Sigmoid colon (tissue), 7 donors: ENCODE measurements around the gene S100P. TPM values are rescaled to one million over a fixed set of nuclear protein-coding genes. Genes with fewer than 3 reads are reported as not detected.
A peak's percentile ranks its signal among the peaks of the same experiment; 100 is the strongest.
"Not testable (repeated sequence)": the region's sequence is repeated elsewhere in the genome, so short reads cannot be mapped to it uniquely, and the experiment has no call there.

ENCODE experiments used
- DNase-seq: peaks from one replicate; pipeline ENCODE4 v3.0.0-alpha.2; 2019
- H3K27ac ChIP-seq, 4 donors: fragments of 200-600 bp; sonication (generic); one replicate each; pipeline ENCODE4 v1.5.1; 2016 to 2019; ENCODE audit warnings: mild to moderate bottlenecking in 1 of 4
- H3K27me3 ChIP-seq, 3 donors: fragments of 200-600 bp; sonication (generic); one replicate each; pipeline ENCODE4 v1.5.1; 2019; ENCODE audit warnings: mild to moderate bottlenecking in 1 of 3
- H3K36me3 ChIP-seq, 4 donors: fragments of 200-600 bp; sonication (generic); one replicate each; pipeline ENCODE4 v1.5.1; 2016 to 2019
- H3K4me1 ChIP-seq, 4 donors: fragments of 200-600 bp; sonication (generic); one replicate each; pipeline ENCODE4 v1.5.1; 2017 to 2019
- H3K4me3 ChIP-seq, 4 donors: fragments of 200-600 bp; sonication (generic); one replicate each; pipeline ENCODE4 v1.5.1; 2017 to 2019; ENCODE audit warnings: mild to moderate bottlenecking in 2 of 4, moderate library complexity in 1 of 4
- H3K9me3 ChIP-seq, 4 donors: fragments of 200-600 bp in 3 of 4; sonication (generic) in 3 of 4; one replicate each; pipeline versions ENCODE4 v1.5.1 to v1.6.1; 2013 to 2019
- CTCF ChIP-seq, 4 experiments: fragments of 450-650 bp in 3 of 4; fragments of 200-600 bp in 1 of 4; IDR thresholded peaks; one replicate each; pipeline ENCODE4 v1.5.1; 2016 to 2019; ENCODE audit warnings: antibody characterized with exemption in 4 of 4, mild to moderate bottlenecking in 3 of 4, moderate library complexity in 2 of 4
- EP300 ChIP-seq, 4 donors: sonication (generic); formaldehyde crosslinking; IDR thresholded peaks; one replicate each; pipeline ENCODE4 v1.6.1; 2017; ENCODE audit warnings: antibody characterized with exemption in 4 of 4
- POLR2A ChIP-seq, 2 donors: fragments of 450-650 bp; IDR thresholded peaks; one replicate each; pipeline ENCODE4 v1.6.1; 2016; ENCODE audit warnings: antibody characterized with exemption in 2 of 2, mild to moderate bottlenecking in 2 of 2, moderate library complexity in 2 of 2
- POLR2AphosphoS5 ChIP-seq, 4 donors: sonication (generic); formaldehyde crosslinking; IDR thresholded peaks; one replicate each; pipeline ENCODE4 v1.6.1; 2017; ENCODE audit warnings: antibody characterized with exemption in 4 of 4
- WGBS, 2 donors: extraction: QIAGEN DNeasy Blood & Tissue Kit; methylation state at CpG; one replicate each; pipeline ENCODE4 v1.1.7; 2013; 5-methylcytosine and 5-hydroxymethylcytosine counted together
- intact Hi-C: fragments of 100-400 bp; cut with DNase I; formaldehyde crosslinking; loops from one replicate; pipeline ENCODE4 v1.15.1; 2023
- polyA plus RNA-seq, 3 donors: library from polyadenylated mRNA; stranded (reverse); fragments of 200-250 nt; gene quantifications; one replicate each; pipeline ENCODE4 v1.2.3, GENCODE V29; 2013
- total RNA-seq, 4 donors: library from RNA; depleted of rRNA; stranded (reverse); fragments of >200 nt; gene quantifications; one replicate each; pipeline ENCODE4 v1.1.0, GENCODE V29; 2016
- donor health status: healthy with polysubstance abuse.
- donor health status: Bipolar disorder and iron deficiency.
- donor health status: healthy.

Gene S100P
- total and polyA plus RNA-seq, 7 donors, result 0.41 to 488 (median 253) TPM; not detected in 3

- Histone ChIP-seq H3K4me1 (peaks cover 0 to 32% (median 11%) of the 10 kb centered on the region in 4 donors), H3K9me3 (no peaks in the 10 kb centered on the region), H3K4me3 (no peak overlapping the region), H3K27ac (no peak overlapping the region), H3K36me3 (no peaks in the 10 kb centered on the region), H3K27me3 (no peaks in the 10 kb centered on the region)
- WGBS, 2 donors, result 89 to 92% methylated on average over 21 of the region's 21 CpGs
- intact Hi-C loops, result no loop called here
- TF ChIP-seq POLR2AphosphoS5 (IDR thresholded peaks at IDR 0.05), result no peak
- TF ChIP-seq EP300 (IDR thresholded peaks at IDR 0.05), result no peak
- no peak for TF ChIP-seq POLR2A (IDR thresholded peaks at IDR 0.05)
- no peak for DNase-seq
Observed at GRCh38 chr4:6724421-6725111, 30.9 kb downstream of the S100P start.

- DNase-seq, H3K36me3 ChIP-seq, H3K9me3 ChIP-seq, H3K27me3 ChIP-seq, H3K27ac ChIP-seq, H3K4me3 ChIP-seq, intact Hi-C loops: not testable (repeated sequence)
- 94 to 96% methylated on average over 16 of the region's 16 CpGs for WGBS, 2 donors
- peaks cover 0 to 27% (median 6%) of the 10 kb centered on the region in 4 donors for H3K4me1 ChIP-seq
Observed at GRCh38 chr4:6725427-6725961, 31.8 kb downstream of the S100P start.

GRCh38 chr4:6727081-6727942 lies 33.6 kb downstream of the S100P start:
- no peaks in the 10 kb centered on the region for H3K36me3 ChIP-seq
- 79 to 84% methylated on average over 30 to 31 of the region's 31 CpGs for WGBS, 2 donors
- TF ChIP-seq POLR2AphosphoS5 (IDR thresholded peaks at IDR 0.05), result peak in 1 of 4 donors; percentile 11
- TF ChIP-seq CTCF (IDR thresholded peaks at IDR 0.05), result no peak
- no peaks in the 10 kb centered on the region for H3K9me3 ChIP-seq
- intact Hi-C loops, result no loop called here
- H3K4me3 ChIP-seq, result peak overlapping the region in 2 of 4 donors; percentile 16 to 23
- DNase-seq, result no peak
- H3K4me1 ChIP-seq, result peaks cover 0 to 26% (median 5%) of the 10 kb centered on the region in 4 donors
- H3K27ac ChIP-seq, result peak overlapping the region in 3 of 4 donors; percentile 28 to 72 (median 64)
- no peaks in the 10 kb centered on the region for H3K27me3 ChIP-seq

- Histone ChIP-seq H3K4me1 (peaks cover 0 to 32% (median 10%) of the 10 kb centered on the region in 4 donors), H3K4me3 (no peak overlapping the region), H3K9me3 (no peaks in the 10 kb centered on the region), H3K27ac (no peak overlapping the region), H3K27me3 (no peaks in the 10 kb centered on the region), H3K36me3 (no peaks in the 10 kb centered on the region)
- WGBS, 2 donors, result 79 to 83% methylated on average over 3 of the region's 3 CpGs
- no peak for TF ChIP-seq EP300 (IDR thresholded peaks at IDR 0.05)
- TF ChIP-seq CTCF (IDR thresholded peaks at IDR 0.05), result no peak
- TF ChIP-seq POLR2AphosphoS5 (IDR thresholded peaks at IDR 0.05), result no peak
- no peak for TF ChIP-seq POLR2A (IDR thresholded peaks at IDR 0.05)
- DNase-seq, result no peak
- intact Hi-C loops, result no loop called here
Observed at GRCh38 chr4:6727943-6728250, 34.2 kb downstream of the S100P start.

- peak overlapping the region in 2 of 4 donors; percentile 7 to 9 for H3K27ac ChIP-seq
- H3K36me3 ChIP-seq, result no peaks in the 10 kb centered on the region
- no peaks in the 10 kb centered on the region for H3K9me3 ChIP-seq
- intact Hi-C loops, result no loop called here
- 83 to 87% methylated on average over 15 of the region's 15 CpGs for WGBS, 2 donors
- TF ChIP-seq POLR2A (IDR thresholded peaks at IDR 0.05) (no peak), POLR2AphosphoS5 (IDR thresholded peaks at IDR 0.05) (no peak), EP300 (IDR thresholded peaks at IDR 0.05) (no peak), CTCF (IDR thresholded peaks at IDR 0.05) (no peak)
- no peak overlapping the region for H3K4me3 ChIP-seq
- no peaks in the 10 kb centered on the region for H3K27me3 ChIP-seq
- H3K4me1 ChIP-seq, result peaks cover 0 to 35% (median 15%) of the 10 kb centered on the region in 4 donors
- no peak for DNase-seq
Observed at GRCh38 chr4:6728320-6729029, 34.8 kb downstream of the S100P start.
